Measurements from ENCODE around the gene POLK.

DNA sequence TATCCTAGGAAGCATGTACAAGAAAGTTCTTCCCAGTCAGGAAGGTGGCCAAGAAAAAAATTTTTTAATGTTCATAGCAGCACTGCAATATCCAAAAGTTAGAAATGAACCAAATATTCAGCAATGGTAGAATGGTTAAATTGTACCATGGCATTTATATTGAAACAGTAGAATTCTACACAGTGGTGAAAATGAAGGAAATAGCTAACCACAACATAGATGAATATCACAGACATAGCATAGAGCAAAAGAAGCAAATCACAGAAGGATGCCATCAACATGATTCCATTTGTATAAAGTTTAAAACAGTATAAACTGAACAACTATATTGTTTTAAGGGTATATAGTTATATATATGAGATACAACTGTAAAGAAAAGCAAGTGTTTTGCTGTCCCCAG lies 88.8 kb downstream of the POLK start:
- TF ChIP-seq, protein P1, sequence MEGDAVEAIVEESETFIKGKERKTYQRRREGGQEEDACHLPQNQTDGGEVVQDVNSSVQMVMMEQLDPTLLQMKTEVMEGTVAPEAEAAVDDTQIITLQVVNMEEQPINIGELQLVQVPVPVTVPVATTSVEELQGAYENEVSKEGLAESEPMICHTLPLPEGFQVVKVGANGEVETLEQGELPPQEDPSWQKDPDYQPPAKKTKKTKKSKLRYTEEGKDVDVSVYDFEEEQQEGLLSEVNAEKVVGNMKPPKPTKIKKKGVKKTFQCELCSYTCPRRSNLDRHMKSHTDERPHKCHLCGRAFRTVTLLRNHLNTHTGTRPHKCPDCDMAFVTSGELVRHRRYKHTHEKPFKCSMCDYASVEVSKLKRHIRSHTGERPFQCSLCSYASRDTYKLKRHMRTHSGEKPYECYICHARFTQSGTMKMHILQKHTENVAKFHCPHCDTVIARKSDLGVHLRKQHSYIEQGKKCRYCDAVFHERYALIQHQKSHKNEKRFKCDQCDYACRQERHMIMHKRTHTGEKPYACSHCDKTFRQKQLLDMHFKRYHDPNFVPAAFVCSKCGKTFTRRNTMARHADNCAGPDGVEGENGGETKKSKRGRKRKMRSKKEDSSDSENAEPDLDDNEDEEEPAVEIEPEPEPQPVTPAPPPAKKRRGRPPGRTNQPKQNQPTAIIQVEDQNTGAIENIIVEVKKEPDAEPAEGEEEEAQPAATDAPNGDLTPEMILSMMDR (conservative IDR thresholded peaks at IDR 0.05; ENCODE audit: low read depth, low read length) = no peak
- no peak for TF ChIP-seq EZH2 (IDR thresholded peaks at IDR 0.05; ENCODE audit: low read length, unreplicated experiment)
